ENCODE data around the gene FAM156A.
"Not testable (repeated sequence)": the region's sequence is repeated elsewhere in the genome, so short reads cannot be mapped to it uniquely, and the experiment has no call there.

The FAM156A gene, protein sequence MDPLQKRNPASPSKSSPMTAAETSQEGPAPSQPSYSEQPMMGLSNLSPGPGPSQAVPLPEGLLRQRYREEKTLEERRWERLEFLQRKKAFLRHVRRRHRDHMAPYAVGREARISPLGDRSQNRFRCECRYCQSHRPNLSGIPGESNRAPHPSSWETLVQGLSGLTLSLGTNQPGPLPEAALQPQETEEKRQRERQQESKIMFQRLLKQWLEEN

GRCh38 chrX:52958113-52958959 is at the start of gene FAM156A:
Gene FAM156A (minus strand): TSS chrX:52958518. CDS start chrX:52948588, 9,930 bp downstream.
- DNase-seq: not testable (repeated sequence)

DNA sequence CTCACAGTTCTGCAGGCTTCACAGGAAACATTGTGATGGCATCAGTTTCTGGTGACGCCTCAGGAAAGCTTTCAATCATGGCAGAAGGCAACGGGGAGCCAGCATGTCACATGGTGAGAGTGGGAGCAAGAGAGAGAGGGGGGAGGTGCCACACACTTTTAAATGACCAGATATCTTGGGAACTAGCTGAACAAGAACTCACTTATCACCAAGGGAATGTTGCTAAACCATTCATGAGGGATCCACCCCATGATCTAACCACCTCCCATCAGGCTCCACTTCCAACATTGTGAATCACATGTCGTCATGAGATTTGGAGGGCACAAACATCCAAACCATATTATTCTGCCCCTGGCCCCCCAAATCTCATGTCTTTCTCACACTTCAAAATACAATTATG is 47.0 kb upstream of the FAM156A start:
- no peak for DNase-seq

DNA sequence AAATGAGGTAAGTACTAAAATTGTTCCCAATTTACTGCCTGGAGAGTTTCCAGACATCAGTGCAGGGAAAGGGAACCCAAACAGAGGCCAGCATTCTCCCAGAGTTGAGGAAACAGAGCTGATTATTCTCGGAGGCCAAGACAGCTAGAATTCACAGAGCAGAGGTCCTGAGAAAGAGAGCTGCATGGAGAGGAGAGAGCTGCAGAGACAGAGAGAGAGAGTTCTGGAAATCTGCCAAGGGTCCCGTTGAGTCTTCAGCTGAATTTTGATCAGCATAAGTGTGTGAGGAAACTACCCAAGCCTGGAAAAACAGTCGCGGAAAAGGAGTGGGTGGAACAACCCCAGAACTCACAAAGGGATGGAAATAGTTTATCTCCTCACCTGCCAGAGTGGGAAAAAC is 46.5 kb upstream of the FAM156A start:
- DNase-seq: no peak

- DNase-seq: no peak
Measured at GRCh38 chrX:53004038-53004437, 45.7 kb upstream of the FAM156A start.

DNA sequence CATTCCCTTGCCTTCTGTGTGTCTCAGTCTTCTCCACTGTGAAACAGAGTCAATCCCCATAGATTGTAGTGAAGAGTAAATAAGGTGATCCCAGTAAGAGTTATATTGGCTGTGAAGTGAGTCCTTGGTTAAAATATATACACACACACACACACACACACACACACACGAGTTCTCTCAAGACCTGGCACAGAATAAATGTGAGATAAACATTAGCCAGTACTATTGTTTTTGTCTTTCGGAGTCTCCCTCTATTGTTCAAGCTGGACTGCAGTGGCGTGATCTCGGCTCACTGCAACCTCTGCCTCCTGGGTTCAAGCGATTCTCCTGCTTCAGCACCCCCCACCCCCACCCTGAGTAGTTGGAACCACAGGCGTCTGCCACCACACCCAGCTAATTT is 44.8 kb upstream of the FAM156A start:
- no peak for DNase-seq

DNA sequence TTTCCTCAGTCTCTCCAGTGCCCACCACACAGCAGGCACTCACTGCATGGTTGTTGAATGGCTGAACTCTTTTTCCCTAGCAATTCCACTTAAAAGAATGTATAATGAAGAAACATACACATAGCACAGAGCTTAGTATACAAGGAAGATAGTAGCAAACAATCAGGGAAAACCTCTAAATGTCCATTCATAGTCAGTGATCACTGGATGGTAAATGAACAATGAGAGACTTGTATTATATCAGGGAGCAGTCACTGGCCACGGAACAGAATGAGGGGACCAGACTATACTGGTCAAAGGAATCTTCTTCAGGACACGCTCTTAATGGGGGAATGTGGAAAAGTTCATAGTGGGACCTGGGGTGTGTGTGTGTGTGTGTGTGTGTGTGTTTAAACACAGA is 43.6 kb upstream of the FAM156A start:
- no peak for DNase-seq

DNA sequence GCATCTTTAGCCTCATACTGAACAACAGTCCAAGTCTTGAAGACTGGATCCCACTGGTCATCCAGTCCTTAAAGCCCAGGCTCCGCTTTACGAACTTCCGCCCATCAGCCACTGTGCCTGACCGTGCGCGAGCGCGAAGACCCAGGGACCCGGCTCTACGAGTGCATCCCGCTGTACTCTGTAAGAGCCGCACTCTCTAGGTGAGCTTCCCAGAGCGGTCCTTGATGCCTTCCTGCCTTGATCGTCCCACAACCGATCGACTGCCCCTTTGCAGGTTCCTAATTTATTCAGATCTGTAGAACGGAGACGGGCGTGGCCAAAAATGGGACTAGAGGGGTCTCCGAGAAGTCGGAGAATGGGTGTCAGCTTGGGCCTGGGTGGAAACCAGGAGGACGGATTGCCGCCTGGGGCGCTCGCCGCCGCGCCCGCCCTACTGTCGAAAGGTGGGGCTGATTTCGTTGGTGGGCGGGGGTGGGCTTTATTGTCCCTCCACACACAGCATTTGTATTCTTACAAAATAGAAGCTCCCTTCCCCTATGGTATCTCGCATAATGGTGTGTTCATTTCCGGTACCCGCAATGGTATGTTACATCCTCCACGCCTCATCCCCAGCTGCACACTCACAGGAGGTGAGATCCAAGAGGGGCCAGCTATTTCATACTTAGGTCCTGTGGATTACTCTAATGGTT is 42.3 kb upstream of the FAM156A start:
- DNase-seq: no peak

DNA sequence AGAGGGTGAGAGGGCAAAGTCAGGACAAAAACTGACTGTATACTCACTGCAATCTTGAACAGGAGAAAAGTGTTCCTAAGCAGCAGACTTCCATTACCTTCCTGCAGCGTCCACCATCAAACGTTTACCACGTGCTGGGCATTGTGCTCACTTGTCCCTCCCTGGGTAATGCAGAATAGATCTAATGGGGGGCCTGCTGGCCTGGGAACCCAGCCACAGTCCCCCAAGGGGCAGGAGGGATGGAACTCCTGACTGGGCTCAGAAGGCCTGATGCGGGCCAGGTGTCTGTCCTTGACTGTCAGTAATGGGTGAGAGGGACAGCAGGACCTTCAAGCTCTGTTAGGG is 37.6 kb upstream of the FAM156A start:
- DNase-seq: no peak

DNA sequence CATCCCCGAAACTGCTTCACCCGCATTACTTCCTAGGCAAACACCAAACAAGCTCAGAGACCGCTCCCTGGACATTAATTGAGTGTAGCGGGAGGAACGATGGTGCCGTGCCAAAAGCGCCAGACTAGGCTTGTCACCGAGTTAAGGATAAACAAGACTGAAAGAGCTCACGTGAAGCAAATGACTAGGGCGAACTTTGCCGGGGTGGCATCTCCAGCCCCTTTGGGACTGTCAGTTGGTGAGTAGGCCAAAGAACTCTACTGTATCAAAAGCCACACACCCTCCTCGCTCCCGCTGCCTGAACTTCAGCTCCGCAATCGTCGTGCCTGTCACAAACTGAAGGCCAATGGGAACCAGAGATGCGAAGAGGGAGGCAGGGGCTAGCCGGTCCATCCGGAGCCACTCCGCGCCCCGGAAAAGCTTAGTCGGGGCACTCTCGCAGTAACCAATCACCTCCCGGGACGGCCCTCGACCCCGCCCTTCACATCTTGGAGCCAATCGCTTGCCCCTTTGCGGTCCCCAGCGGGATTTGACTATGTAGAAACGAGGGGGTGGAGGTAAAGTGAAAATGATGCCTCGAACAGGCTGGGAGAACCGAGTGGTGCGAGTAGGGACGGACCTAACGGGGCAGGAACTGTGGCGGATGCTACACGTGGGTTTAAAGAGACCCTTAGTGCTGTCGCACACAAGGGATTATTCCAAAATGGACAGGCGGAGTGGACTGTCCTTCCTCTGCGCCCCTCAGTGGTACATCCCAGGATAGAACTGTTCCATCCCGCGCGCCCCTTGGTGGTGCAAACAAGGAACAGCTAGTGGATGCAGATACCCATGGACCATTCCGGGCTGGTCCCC is 37.0 kb upstream of the FAM156A start:
- peak; percentile 83 for DNase-seq

DNA sequence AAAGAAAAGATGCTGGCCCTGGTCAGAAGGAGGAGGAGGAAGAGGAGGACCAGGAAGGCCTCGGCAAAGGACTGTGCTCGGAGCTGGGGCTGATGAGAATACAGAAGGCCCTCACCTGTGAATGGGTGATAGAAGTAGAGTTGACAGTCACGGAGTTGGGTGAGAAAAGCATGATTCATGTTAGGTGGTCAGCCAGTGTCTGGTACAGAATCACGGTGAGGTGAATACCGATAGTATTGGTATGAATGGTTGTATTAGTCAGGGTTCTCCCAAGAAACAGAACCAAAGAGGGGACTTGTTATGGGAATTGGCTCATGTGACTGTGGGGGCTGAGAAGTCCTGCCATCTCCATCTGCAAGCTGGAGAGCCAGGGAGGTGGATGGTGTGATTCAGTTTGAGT is 32.5 kb upstream of the FAM156A start:
- no peak for DNase-seq

GRCh38 chrX:52990011-52990631 is 31.8 kb upstream of the FAM156A start:
- peak; percentile 0 for DNase-seq

GRCh38 chrX:52988985-52989917 is 30.9 kb upstream of the FAM156A start:
- DNase-seq: no peak

GRCh38 chrX:52983321-52984000 is 25.1 kb upstream of the FAM156A start:
- DNase-seq: no peak

DNA sequence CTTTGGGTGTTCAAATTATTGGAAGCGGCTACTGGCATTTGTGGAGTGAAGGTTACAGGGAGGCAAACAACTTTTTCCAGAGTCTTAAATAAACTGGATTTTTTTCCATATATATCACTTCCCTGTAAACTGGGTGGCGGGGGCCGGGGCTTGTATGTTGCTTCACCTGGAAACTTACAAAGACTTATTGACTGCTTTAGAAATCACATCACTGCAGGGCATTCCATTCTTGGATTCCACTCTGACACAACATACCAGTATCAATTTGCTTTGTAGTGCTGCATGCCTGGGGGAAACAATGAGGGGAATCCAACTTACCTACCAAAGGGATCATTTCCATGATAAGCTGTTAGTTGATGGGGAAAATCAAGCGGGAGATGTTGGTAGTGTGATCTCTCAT is 21.7 kb upstream of the FAM156A start:
- no peak for DNase-seq

- no peak for DNase-seq
Measured at GRCh38 chrX:52979568-52979967, 21.2 kb upstream of the FAM156A start.

DNA sequence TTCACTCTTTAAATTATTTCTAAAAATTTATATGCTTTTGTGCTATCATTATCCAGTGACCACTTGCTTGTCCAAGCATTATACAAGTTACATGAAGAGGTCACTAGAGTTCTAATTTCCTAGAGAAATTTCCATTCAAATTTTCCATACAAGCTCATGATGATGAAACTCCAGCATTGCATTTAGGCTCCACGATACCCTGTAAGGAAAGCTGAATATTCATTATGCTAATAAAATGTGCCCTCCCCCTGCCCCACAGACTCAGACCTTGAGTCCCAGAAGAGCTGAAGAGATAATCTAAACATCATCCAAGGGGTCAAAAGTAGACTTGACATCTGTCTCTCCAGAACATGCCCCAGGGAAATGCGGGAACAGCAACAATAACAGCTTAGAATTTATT is 19.6 kb upstream of the FAM156A start:
- no peak for DNase-seq

- DNase-seq: not testable (repeated sequence)
Measured at GRCh38 chrX:52975576-52975975, 17.3 kb upstream of the FAM156A start.

DNA sequence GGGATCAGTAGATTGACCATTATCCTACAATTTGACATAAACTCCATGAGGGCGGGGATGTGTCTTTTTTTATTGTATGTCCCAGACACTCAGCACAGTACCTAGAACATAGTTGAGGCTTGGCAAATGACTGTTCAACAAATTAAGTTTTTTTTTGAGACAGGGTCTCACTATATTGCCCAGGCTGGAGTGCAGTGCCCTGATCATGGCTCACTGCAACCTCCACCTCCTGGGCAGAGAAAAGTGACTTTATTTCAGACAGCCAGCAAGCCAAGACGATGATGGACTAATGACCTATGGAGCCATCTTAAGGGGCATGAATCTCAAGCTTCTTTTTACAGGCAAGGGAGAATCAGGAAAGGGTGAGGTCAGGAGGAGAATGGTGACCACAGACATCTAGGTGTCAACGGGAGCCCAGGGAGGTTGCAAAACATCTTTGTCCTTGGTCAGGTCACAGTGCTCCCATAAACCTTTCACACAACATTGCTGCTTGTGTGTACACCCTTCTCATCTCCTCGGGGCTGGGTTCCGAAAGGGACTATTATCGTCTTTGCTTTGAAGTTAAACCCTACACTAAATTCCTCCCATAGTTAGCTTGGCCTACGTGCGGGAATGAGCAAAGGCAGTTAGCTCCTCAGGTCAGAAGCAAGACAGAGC is 16.1 kb upstream of the FAM156A start:
- not testable (repeated sequence) for DNase-seq

- not testable (repeated sequence) for DNase-seq
Measured at GRCh38 chrX:52967922-52968321, 9.6 kb upstream of the FAM156A start.

Data from NCI-H748 treated with DMSO at 0.1 percent for 48 hours (cell line).